ENCODE results near the gene SUSD4.

Gene SUSD4

GRCh38 chr1:223358826-223359225 is 5.2 kb downstream of the SUSD4 start:
- DNase-seq: no peak

GRCh38 chr1:223355699-223356098 is 8.3 kb downstream of the SUSD4 start:
- no peak for DNase-seq

DNA sequence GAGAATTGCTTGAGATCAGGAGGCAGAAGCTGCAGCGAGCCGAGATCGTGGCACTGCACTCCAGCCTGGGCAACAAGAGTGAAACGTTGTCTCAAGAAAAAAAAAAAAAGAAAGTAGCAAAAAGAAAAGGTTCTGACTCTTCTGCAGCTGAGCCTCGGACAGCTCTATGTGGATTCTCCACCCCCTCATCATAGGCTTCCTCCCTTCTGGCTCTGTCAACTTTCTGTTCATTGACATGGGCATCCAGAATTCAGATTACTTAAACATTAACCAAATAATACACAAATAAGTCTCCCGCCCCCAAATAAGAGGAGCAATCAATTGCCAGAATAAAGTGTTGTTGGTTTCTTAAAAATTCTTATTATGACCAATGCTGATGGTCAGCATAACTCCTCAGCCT is 10.0 kb downstream of the SUSD4 start:
- no peak for DNase-seq

GRCh38 chr1:223352944-223353343 is 11.0 kb downstream of the SUSD4 start:
- DNase-seq: no peak

DNA sequence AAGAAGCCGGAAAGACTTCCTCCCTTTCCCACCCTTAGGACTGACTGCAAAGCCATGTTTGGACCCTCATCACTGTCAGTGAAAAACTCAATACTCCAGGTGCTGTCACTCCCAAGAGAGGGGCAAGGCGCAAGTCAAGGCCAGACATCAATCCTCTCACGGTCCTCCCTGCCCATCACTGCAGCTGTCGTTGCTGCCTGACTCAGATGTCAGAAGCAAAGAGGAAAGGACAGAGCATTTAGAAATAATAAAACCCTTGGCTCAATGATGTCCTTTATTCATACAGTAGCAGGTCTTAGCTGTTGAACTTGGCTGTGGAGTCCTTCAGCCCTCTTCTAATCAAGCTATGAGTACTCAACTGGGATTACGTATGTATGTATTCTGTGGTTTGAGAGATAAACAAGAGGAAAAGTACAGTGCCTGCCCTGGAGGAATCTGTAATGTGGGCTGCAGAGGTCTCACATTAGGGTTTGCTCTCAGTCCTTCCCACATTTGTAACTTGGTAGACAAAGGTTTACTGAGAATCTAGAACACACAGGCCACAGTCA is 13.5 kb downstream of the SUSD4 start:
- DNase-seq: no peak

- DNase-seq: no peak
These were observed 14.7 kb downstream of the SUSD4 start for GRCh38 chr1:223349241-223349640.

DNA sequence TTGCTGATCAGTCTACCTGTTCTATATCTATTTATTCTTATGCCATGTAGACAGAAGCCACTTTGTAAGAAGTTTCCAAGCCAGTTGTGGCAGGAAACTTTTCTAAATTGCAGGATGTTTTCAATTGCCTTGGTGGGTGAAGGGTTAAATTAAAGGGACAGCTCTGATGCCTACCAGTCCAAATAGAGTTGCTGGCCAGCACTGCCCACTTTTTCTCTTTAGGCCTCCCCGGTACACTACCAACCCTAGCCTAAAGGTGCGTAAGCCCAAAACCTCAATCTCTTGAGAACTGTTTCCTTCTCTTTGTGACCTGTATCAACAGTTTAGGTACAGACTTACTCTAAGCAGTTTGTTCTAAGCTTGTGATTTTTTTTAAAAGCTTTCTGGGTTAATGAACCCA is 15.5 kb downstream of the SUSD4 start:
- no peak for DNase-seq

- DNase-seq: no peak
These were observed 16.4 kb downstream of the SUSD4 start for GRCh38 chr1:223347583-223347982.

- DNase-seq: no peak
These were observed 17.7 kb downstream of the SUSD4 start for GRCh38 chr1:223346311-223346710.

GRCh38 chr1:223345720-223346119 is 18.3 kb downstream of the SUSD4 start:
- no peak for DNase-seq

DNA sequence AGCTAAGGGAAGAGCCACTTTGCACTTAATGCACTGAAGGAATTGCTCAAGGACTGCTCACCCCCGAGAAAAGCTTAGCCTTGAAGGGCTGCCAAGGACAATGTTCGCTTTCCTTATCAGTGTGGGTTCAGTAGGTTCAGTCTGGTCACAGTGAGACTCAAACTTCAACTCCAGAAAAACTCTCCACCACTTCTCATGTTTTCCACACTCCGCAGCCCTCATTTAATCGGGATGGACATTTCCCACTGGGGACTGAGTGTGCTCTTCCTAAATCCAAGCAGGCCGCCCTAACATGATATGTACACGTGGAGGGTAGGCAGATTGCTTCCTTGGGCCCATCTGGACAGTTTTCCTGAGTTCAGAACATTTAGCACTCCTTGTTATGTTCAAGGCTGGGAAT is 19.5 kb downstream of the SUSD4 start:
- DNase-seq: no peak

- no peak for DNase-seq
These were observed 20.3 kb downstream of the SUSD4 start for GRCh38 chr1:223343692-223344091.

DNA sequence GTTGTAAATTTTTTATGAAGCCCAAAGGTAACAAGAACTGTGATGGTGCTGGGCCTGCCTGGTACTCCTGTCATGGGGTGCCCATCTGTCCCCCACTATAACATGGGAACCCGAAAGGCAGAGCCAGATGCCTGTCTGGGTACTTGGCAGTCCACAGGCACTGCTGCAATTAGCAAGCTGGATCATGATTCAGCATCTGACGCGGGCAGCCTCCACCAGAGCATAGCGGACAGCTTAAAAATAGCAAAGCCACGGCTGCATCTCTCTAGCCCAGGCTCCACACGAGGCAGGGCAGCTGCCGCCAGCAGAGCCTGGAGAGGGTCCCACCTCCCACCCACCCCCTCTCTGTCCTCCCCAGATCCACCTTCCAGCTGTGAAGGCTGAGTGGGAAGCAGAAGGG is 22.9 kb downstream of the SUSD4 start:
- no peak for DNase-seq

DNA sequence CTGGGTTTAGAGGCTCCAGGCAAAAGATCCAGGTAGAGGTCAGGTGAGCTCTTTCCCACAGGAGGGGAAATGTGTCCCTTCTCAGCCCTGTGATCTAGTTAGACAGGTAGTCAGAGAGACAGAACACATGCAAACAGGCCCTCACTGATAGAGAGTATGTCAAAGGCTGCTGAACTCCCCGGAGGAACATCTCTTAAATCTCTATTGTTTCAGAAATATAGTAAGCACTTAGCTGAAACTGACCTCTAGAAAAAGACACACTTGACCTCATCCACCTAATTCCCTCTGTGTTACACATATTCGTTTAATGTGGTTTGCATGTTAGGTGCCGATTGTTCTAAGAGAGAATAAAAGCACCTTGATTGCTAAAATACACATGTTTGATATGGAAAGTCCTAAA is 23.3 kb downstream of the SUSD4 start:
- DNase-seq: no peak

DNA sequence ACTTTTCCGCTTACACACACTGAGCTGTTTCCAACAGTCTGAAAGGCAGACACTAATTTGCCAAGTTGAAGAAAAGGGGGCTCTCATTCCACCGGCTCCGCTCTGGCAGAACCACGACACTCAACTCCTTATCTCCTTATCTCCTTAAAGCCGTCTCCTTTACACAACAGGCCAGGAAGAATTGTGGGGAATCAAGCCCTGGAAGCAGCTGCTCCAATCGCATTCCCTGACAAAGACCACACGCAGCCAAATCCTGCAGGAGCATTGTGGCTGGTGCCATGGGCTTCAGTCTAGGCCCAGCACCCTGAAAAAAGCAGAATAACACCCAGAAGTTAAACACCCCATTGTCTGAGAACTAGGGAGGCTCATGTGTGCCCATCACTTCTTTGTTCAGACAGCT is 24.1 kb downstream of the SUSD4 start:
- DNase-seq: no peak

GRCh38 chr1:223338811-223339746 is 24.9 kb downstream of the SUSD4 start:
- no peak for DNase-seq

DNA sequence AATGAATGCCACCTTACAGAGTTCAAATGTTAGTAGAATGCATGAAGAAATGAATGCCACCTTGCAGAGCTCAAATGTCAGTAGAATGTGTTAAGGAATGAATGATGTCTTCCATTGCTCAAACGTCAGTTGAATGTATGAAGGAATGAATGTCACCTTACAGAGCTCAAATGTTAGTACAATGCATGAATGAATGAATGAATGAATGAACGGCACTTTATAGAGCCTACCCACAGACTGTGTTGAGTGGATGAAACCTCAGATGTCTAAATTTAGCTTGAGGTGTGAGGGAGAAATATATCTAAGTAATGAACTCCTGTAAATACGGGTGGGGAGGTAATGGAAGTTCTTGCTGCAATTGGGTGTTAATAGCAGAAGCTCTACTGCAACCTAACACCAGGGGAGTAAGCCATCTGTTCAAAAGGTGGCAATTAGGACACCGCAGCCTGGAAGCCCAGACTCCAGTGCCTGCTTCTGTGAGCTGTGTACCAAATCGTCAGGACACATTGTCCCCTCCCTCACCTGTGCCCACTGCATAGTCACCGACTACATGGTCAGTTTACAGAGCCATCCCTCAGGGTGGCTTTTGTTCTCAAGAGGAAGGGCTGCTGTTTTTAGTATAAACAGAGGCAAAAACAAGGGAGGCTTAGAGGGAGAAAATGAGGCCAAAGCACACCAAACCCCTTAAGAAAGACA is 26.7 kb downstream of the SUSD4 start:
- DNase-seq: no peak

DNA sequence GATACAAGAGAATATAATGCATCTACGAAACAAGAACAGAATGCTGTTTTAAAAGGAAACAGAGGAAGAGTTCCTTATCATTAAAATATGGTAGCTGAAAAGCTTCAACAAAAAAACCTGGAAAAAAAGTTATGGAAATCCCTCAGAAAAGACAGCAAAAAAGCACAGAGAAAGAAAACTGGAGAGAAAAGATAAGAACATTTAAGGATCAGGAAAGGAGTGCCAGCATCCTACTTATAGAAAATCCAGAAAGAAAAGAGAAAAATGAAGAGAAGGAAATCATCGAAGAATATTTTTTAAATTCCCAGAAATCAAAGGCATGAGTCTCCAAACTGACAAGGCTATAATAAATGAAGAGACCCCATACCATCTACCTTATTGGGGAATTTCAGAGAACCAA is 29.8 kb downstream of the SUSD4 start:
- no peak for DNase-seq

DNA sequence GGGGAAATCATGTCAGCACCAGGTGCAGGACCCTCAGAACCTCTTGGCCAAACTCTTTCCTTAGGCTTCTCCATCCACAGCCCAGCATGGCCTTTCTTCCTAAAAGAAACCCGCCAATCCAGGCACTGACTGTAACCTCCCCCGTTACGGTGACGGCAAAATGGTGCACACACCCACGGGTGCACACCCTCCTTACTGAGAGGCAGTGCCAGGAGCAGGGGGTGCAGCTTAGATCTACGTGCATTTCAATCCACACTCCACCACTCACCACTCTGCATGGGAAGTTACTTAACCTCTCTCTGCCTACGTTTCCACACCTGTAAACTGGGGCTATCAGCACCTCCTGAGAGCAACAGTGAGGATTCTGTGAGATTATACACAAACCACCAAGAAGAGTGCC is 31.0 kb downstream of the SUSD4 start:
- DNase-seq: no peak

DNA sequence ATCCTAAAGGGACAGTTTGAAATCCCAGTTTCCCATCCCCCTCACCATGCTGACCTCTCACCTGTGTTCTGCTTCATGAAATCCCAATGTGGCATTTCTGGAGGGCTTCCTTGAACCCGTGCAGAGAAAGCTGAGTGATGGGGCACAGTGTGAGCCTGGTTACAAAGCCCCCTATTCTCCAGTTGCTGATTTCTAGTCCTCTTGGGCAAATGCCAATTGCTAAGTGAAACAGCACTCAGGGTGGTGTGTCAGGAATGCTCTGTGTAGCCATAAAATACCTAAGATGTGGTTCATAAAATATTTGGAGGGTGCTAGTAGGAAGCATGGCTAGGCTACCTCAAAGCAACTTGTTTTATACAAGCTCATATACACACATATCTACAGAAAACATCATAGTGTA is 32.0 kb downstream of the SUSD4 start:
- DNase-seq: no peak

- DNase-seq: peak; percentile 9 to 12
These were observed 32.7 kb downstream of the SUSD4 start for GRCh38 chr1:223331301-223331700.

GRCh38 chr1:223330466-223330865 is 33.5 kb downstream of the SUSD4 start:
- no peak for DNase-seq

DNA sequence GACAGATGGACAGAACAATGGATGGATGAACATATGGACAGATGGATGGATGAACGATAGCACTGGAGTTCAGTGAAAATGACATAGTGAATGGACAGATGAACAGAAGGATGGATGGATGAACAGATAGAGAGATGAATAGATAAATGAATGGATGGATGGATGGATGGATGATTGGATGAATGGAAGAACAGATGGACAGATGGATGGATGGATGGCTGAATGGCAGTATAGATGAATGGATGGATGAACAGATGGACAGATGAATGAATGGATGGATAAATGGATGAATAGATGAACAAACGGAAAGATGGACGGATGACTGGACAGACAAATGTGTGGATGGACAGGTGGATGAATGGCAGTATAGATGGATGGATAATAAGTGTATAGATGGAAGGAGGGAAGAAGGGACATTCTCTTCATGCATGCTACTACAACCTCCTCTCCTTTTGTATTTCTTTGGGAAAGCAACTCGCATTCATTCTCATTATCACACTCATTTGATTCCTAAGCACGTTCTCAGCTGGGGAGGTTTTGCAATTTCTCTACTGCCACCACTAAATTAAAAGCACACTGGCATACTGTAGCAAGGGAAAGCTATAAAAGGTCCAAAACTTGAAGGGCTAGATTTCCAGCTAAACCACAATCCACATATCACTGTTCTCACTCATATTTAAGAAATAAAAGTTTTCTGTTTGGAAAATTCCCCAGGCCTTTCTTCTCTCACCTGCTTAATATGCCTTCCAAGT is 34.1 kb downstream of the SUSD4 start:
- DNase-seq: no peak
